Gastrocnemius medialis (tissue), 4 donors: Measurements from ENCODE around the gene NSRP1.

Source experiments
- CTCF ChIP-seq, 5 experiments: fragments of 450-650 bp in 3 of 5; fragments of 200-600 bp in 2 of 5; sonication (generic) in 2 of 5; IDR thresholded peaks in 4 of 5; conservative IDR thresholded peaks in 1 of 5; 1 replicate in 4 of 5; 2 replicates in 1 of 5; pipeline ENCODE4 v1.5.1; 2016 to 2019; ENCODE audit warnings: antibody characterized with exemption in 5 of 5, mild to moderate bottlenecking in 3 of 5, moderate library complexity in 3 of 5
- POLR2A ChIP-seq, 2 donors: fragments of 450-650 bp; IDR thresholded peaks; one replicate each; pipeline ENCODE4 v1.6.1; 2017; ENCODE audit warnings: antibody characterized with exemption in 2 of 2, mild to moderate bottlenecking in 2 of 2, moderate library complexity in 2 of 2

GRCh38 chr17:30134551-30134950 is 17.9 kb downstream of the NSRP1 start:
- no peak for TF ChIP-seq POLR2A (IDR thresholded peaks at IDR 0.05)
- no peak for TF ChIP-seq CTCF (IDR thresholded peaks at IDR 0.05 in 4 of 5, conservative IDR thresholded peaks at IDR 0.05 in 1 of 5)
